Measurements from ENCODE around the gene DRC3.
"Not testable (repeated sequence)": the region's sequence is repeated elsewhere in the genome, so short reads cannot be mapped to it uniquely, and the experiment has no call there.

The DRC3 gene

GRCh38 chr17:17994271-17995069, 21.8 kb downstream of the DRC3 start:
- FAIRE-seq, result no peak

- FAIRE-seq, result not testable (repeated sequence)
Measured at GRCh38 chr17:17995887-17996286, 23.2 kb downstream of the DRC3 start.

DNA sequence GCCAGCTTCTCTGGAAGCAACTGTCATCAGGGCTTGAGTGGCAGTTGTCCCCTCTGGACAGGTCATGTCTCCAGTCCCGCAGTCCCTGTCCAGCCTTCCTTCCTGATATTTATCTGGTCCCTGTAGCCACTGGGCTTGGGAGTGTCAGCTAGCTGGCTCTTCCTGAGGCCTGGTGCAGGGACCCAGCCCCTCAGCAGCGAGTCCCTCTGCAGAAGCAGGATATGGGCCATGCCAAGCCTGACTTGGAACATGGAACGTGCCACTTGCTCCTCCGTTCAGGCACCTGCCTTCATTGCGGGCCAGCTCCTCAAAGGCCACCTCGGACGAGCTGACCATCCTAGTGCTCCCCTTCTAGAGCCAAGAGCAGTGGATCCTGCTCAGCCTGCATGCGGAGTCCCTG, 26.3 kb downstream of the DRC3 start:
- no peak for FAIRE-seq

DNA sequence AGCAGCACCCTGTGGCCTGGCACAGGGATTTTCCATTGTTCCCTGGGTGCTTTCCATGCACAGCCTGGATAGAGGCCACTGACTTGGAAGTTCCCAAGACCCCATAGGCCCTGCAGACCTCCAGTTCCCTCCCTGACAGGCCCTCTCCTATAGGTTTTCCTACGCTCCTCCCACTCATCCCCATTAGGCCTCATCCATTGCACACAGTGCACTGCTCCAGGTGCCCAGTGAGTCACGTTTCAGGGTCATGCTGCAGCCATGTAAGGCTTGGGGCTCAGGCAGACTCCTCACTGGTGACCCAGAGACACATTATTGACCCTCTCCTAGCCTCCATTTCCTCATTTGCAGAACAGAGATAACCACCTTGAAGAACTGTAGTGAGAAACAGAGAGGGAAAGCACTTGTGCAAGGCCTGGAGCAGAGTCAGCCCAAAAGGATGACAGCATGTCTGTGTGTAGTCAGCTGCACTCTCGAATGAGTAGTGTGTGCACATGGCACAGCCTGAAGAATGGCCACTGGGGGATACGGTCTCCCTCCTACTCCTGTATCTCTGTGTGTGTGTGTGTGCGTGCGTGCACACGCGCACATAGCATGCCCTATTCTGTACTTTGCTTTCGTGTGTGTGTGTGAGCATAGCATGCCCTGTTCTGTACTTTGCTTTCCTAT, 26.8 kb downstream of the DRC3 start:
- no peak for FAIRE-seq

DNA sequence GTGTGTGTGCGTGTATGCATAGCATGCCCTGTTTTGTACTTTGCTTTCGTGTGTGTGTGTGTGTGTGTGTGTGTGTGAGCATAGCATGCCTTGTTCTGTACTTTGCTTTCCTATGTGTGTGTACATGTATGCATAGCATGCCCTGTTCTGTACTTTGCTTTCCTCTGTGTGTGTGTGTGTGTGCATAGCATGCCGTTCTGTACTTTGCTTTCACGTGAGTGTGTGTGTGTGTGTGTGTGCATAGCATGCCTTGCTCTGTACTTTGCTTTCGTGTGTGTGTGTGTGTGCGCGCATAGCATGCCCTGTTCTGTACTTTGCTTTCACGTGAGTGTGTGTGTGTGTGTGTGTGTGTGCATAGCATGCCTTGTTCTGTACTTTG, 27.4 kb downstream of the DRC3 start:
- FAIRE-seq, result no peak

DNA sequence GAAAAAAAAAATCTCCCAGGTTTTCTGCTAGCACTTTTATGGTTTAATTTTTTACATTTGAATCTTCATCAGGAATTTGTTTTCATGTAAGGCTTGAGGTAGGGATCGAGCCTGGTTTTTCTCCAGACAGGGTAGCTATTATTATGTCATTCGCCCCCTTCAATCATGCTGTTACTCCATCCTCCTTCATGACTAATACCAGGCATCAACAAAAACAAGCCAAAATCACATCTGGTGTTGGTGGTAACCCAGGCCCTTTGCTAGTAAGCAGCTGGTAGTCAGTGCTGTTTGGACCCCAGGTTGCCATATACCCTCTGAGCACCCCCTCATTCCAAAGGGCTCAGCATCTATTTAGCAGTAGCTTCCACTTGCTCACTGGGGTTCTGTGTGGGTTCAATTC, 29.5 kb downstream of the DRC3 start:
- FAIRE-seq, result no peak

- FAIRE-seq, result no peak
Measured at GRCh38 chr17:18004345-18004744, 31.7 kb downstream of the DRC3 start.

GRCh38 chr17:18004884-18005305, 32.2 kb downstream of the DRC3 start:
- no peak for FAIRE-seq

DNA sequence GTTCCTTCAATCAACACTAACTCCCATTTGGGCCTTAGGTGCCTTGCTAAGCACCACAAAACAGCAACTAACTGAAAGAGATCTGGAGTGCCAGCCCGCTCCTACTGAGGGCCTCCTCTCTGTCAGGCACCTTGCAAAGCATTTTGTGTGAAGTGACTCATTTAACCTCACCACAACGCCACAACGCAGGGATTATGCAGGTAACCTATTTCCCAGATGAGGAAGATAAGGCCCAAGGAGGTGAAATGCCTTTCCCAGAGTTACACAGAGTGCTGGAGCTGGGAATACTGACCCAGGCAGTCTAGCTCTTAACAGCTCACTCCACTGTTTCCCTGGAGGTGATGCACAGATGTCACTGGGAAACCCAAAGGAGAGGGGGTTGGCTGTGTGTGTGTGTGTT, 32.8 kb downstream of the DRC3 start:
- FAIRE-seq, result no peak

DNA sequence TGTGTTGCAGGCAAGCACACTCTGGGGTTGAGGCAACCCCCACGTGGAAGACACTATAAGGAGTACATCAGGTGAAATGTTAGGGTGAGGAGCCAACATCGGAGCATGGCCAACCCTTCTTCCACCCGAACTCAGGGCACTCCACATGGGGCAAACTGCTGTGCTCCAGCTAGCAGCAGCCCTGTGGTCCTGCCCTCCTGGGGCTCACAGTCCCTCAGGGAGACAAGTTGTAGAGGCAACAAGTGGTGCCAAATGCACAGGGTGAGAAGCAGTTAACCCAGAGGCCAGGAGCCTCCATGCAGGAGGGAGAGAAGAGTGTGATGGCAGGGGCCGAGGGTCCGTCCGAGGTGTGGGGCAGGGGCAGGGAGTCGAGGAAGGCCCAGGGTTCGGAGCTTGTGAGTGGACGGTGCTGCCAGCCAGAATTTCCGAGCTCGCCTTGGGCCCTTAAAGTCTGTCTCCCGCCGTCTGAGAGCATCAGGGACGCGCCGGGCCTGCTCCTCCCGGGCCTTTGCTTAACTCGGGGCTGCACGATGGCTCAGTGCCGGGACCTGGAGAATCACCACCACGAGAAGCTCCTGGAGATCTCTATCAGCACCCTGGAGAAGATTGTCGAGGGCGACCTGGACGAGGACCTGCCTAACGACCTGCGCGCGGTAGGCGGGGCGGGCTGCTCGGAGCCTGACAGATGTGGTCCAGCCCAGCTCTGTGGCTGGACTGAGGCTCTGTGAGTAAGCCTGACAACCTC, 34.0 kb downstream of the DRC3 start:
- FAIRE-seq, result no peak

DNA sequence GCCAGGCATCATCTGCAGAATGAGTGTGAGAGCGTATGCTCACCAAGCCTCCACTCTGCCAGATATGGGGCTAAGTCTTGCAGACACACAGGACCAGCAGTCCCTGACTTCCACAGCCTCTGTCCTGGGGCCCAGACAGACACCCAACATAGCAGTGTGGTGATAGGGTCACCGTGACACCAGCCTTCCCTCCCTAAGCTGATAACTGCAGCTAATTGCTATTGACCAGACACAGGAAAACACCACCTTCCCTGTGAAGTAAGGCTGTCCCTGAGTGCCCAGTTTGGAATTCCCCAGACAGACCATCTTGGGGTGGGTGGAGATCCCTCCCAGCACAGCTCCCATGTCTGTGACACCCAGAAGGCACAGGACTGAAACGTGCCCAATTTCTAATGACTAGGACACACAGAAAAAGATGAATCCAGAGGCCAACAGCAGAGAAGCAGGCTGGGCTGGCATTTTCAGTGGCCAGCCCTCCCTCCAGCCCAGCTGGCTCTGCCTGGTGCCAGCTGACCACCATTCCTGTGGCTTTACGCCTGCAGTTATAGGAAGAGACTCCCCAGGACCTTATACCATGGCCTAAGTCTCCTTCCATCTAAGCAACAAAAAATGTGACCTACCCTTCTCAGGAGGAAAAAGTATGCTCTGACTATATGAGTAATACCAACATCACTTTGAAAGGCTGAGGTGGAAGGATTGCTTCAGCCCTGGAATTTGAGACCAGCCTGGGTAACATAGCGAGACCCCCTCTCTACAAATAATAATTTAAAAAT, 36.0 kb downstream of the DRC3 start:
- no peak for FAIRE-seq

- no peak for FAIRE-seq
Measured at GRCh38 chr17:18009609-18010420, 37.2 kb downstream of the DRC3 start.

DNA sequence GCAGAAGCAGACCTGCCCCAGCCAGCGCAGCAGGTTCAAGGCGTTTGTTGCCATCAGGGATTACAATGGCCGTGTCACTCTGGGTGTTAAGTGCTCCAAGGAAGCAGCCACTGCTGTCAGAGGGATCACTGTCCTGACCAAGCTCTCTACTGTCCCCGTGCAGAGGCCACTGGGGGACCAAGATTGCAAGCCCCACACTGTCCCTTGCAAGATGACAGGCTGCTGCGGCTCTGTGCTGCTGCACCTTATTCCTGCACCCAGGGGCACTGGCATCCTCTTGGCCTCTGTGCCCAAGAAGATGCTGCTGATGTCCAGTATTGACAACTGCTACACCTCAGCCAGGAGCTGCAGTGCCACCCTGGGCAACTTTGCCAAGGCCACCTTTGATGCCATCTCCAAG, 38.6 kb downstream of the DRC3 start:
- FAIRE-seq, result no peak

GRCh38 chr17:18014006-18014405, 41.3 kb downstream of the DRC3 start:
- no peak for FAIRE-seq

DNA sequence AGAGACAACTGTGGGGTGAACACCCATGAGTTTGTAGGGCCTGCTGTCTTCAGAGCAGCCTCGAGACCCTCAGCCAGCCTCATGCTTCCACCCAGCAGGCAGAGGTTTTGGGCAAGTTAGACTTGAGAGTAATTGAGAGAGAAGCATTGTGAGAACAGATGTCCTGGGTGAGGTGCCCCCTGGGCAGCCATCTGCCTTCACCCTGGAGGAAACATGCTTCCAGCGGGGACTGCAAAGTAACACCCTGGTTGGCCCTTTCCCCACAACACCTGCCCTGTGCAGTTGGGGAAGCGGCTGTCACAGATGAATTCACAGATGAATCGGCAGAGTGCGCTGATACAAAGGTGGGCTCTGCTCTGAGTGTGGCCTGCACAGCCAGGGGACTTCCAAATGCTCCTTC, 42.9 kb downstream of the DRC3 start:
- FAIRE-seq, result no peak

DNA sequence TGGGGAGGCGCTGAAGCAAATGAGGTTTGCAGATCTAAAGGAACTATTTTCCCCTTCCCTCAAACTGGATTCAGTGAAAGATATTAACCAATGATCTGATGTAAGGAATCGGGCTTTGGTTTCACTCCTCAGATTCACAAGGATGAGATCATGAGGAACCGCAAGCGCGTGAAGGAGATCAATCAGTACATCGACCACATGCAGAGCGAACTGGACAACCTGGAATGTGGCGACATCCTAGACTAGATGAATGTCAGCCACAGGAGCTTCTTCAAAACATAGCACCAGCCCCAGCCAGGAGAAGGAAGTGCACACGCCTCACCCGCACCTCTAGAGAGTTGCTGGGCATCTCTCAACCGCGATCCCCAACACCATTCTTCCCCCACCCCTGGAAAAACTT, 43.8 kb downstream of the DRC3 start:
- FAIRE-seq, result no peak

- no peak for FAIRE-seq
Measured at GRCh38 chr17:18017958-18018357, 45.3 kb downstream of the DRC3 start.

- FAIRE-seq, result no peak
Measured at GRCh38 chr17:18018411-18018921, 45.8 kb downstream of the DRC3 start.

DNA sequence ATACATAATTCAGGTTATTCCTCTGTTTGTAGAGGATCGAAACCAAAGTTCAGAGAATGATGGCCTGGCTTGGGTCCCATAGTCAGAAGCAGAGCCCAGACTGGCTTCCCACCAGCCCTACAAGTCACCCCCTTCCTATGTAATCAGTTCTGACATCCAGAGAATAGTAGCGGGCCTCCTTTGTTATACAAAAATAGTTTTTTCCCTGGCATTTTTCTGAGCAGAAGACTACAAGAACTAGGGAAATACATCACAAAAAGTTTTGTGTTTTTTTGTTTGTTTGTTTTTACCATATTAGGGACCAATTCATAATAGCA, 47.1 kb downstream of the DRC3 start:
- FAIRE-seq, result no peak

GRCh38 chr17:18020971-18021370, 48.3 kb downstream of the DRC3 start:
- FAIRE-seq, result no peak

DNA sequence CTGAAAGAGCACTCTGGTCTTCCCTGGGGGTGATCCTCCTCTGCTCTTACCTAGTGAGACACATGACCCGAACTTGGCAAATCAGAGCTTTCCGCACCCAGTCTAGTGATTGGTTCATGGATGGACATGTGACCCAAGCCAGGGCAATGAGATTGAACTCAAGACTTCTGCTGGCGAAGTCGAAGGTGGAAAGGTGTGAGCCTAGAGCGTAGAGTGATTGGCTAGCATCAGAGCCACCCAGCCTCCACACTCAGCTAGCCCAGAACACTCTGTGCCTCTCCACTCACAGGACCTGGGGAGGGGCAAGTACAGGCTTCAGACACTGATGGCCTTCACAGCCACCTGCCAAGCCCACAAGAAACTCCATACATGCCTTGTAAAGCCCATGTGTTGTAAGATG, 48.7 kb downstream of the DRC3 start:
- FAIRE-seq, result no peak

- no peak for FAIRE-seq
Measured at GRCh38 chr17:18025241-18025944, 52.7 kb downstream of the DRC3 start.
